Measurements from ENCODE around the gene SFI1.
"Not testable (repeated sequence)": the region's sequence is repeated elsewhere in the genome, so short reads cannot be mapped to it uniquely, and the experiment has no call there.

The SFI1 gene

GRCh38 chr22:31544481-31545480, 48.4 kb downstream of the SFI1 start:
- no peak for DNase-seq (ENCODE audit: low read depth in 2 of 2)

GRCh38 chr22:31550871-31551370, 54.6 kb downstream of the SFI1 start:
- no peak for DNase-seq (ENCODE audit: low read depth in 2 of 2)

GRCh38 chr22:31556627-31557203, 60.4 kb downstream of the SFI1 start:
- no peak for DNase-seq (ENCODE audit: low read depth in 2 of 2)

- not testable (repeated sequence) for DNase-seq (ENCODE audit: low read depth in 2 of 2)
Observed at GRCh38 chr22:31558546-31558945, 62.2 kb downstream of the SFI1 start.

- peak; percentile 7 to 35 for DNase-seq (ENCODE audit: low read depth in 2 of 2)
Observed at GRCh38 chr22:31561238-31561887, 65.0 kb downstream of the SFI1 start.

- DNase-seq (ENCODE audit: low read depth in 2 of 2) = no peak
Observed at GRCh38 chr22:31561970-31562369, 65.6 kb downstream of the SFI1 start.

- DNase-seq (ENCODE audit: low read depth in 2 of 2) = no peak
Observed at GRCh38 chr22:31566484-31566883, 70.1 kb downstream of the SFI1 start.

- no peak for DNase-seq (ENCODE audit: low read depth in 2 of 2)
Observed at GRCh38 chr22:31567196-31567595, 70.9 kb downstream of the SFI1 start.

GRCh38 chr22:31567702-31568101, 71.4 kb downstream of the SFI1 start:
- no peak for DNase-seq (ENCODE audit: low read depth in 2 of 2)

- no peak for DNase-seq (ENCODE audit: low read depth in 2 of 2)
Observed at GRCh38 chr22:31569126-31569525, 72.8 kb downstream of the SFI1 start.

GRCh38 chr22:31572939-31573338, 76.6 kb downstream of the SFI1 start:
- no peak for DNase-seq (ENCODE audit: low read depth in 2 of 2)

- no peak for DNase-seq (ENCODE audit: low read depth in 2 of 2)
Observed at GRCh38 chr22:31574055-31574670, 77.8 kb downstream of the SFI1 start.

GRCh38 chr22:31575190-31575589, 78.9 kb downstream of the SFI1 start:
- no peak for DNase-seq (ENCODE audit: low read depth in 2 of 2)

GRCh38 chr22:31577711-31578110, 81.4 kb downstream of the SFI1 start:
- DNase-seq (ENCODE audit: low read depth in 2 of 2) = no peak

GRCh38 chr22:31578171-31578570, 81.8 kb downstream of the SFI1 start:
- no peak for DNase-seq (ENCODE audit: low read depth in 2 of 2)

- DNase-seq (ENCODE audit: low read depth in 2 of 2) = no peak
Observed at GRCh38 chr22:31579835-31580242, 83.5 kb downstream of the SFI1 start.

GRCh38 chr22:31583861-31584485, 87.6 kb downstream of the SFI1 start:
- no peak for DNase-seq (ENCODE audit: low read depth in 2 of 2)

- no peak for DNase-seq (ENCODE audit: low read depth in 2 of 2)
Observed at GRCh38 chr22:31584804-31585160, 88.4 kb downstream of the SFI1 start.

- DNase-seq (ENCODE audit: low read depth in 2 of 2) = no peak
Observed at GRCh38 chr22:31585161-31585859, 89.0 kb downstream of the SFI1 start.

- DNase-seq (ENCODE audit: low read depth in 2 of 2) = no peak
Observed at GRCh38 chr22:31586137-31586920, 90.0 kb downstream of the SFI1 start.

Measured in stimulated activated CD4-positive, alpha-beta T cell treated with anti-CD3 and anti-CD28 coated beads, Interleukin-1b, Interleukin-23, amount 100 ng/mL, for 1 hour (primary cell).